RWPE1 (cell line): Measurements from ENCODE around the gene PHLDB3.
A peak's percentile ranks its signal among the peaks of the same experiment; 100 is the strongest.

Experiments used
- CTCF ChIA-PET: fragments of 350-600 bp; sonication (Branson Sonifier 250); formaldehyde crosslinking; extraction: SDS; loops from one replicate; lab custom pipeline; 2021; lab: Yijun Ruan, JAX
- POLR2A ChIA-PET: fragments of 400-600 bp; formaldehyde crosslinking; extraction: SDS; loops from one replicate; lab custom pipeline; 2020; ENCODE audit warnings: antibody characterized with exemption; ENCODE audit not compliant: low non-redundant PET; lab: Yijun Ruan, JAX
- DNase-seq: peaks from one replicate; pipeline ENCODE4 v3.0.0; 2012; ENCODE audit warnings: low spot score
- H3K27ac ChIP-seq: fragments of 450-650 bp; 2 replicates; pipeline ENCODE4 v1.5.1; 2017
- CTCF ChIP-seq: fragments of 450-650 bp; conservative IDR thresholded peaks from 2 replicates; pipeline ENCODE4 v1.5.1; 2017; ENCODE audit warnings: low read depth, mild to moderate bottlenecking

The PHLDB3 gene

DNA sequence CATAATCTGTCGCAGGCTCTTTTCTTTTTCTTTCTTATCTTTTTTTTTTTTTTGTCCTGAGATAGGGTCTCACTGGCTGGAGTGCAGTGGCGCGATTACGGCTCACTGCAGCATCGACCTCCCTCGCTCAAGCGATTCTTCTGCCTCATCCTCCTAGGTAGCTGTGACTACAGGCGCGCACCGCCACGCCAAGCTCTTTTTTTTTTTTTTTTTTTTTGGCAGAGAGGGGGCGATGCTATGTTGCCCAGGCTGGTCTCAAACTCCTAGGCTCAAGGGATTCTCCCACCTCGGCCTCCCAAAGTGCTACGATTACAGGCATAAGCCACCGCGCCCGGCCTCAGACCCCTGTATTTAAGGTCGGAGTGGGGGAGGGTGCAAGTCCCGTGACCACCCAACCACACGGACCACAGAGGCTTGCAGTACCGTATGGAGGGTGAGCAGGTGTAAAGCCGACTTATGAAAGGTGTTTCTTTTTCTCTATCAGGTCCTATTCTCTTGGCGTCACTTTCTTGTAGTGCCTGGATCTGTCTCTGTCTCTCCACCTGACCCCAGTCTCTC lies 2.0 kb downstream of the PHLDB3 start:
- POLR2A ChIA-PET, result no interaction called here
- no peak overlapping the region for H3K27ac ChIP-seq
- CTCF ChIA-PET, result interaction anchor here (0.6 to 2.9 kb wide), 2 partner anchors 17 to 19 kb away, joined by 3 to 9 read pairs; no protein-coding TSS in a partner anchor
- no peak for TF ChIP-seq CTCF
- no peak for DNase-seq

GRCh38 chr19:43501661-43502418 lies 2.7 kb downstream of the PHLDB3 start:
- POLR2A ChIA-PET, result no interaction called here

DNA sequence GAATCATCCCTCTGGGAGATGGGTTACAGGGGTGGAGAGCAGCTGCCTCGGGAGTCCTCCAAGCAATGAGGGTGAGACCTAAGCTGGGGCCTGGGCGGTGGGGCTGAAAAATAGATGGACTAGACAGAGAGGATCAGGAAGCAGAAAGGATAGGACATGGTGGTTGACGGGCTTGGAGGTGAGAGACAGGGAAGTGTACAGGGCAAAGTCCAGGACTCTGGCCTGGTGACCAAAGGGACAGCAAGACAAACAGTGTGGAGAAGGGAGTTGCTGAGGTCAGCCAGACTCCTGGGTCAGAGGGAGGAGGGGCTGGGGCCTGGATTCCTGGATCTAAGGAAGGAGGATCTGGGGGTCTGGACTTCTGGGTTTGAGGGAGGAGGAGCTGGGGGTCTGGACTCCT lies 5.5 kb downstream of the PHLDB3 start:
- ChIA-PET CTCF (no interaction called here), POLR2A (no interaction called here)
- no peak for DNase-seq
- TF ChIP-seq CTCF, result no peak
- H3K27ac ChIP-seq, result peak overlapping the region; percentile 3; the same call in 1 of the 2 replicates

More at GRCh38 chr19:43501661-43502418, 2.7 kb downstream of the PHLDB3 start:
- DNase-seq, result no peak
- CTCF ChIA-PET, result interaction anchor here (0.6 kb wide), 1 partner anchor 19 kb away, joined by 3 read pairs; no protein-coding TSS in a partner anchor
- TF ChIP-seq CTCF, result no peak
- no peak overlapping the region for H3K27ac ChIP-seq

DNA sequence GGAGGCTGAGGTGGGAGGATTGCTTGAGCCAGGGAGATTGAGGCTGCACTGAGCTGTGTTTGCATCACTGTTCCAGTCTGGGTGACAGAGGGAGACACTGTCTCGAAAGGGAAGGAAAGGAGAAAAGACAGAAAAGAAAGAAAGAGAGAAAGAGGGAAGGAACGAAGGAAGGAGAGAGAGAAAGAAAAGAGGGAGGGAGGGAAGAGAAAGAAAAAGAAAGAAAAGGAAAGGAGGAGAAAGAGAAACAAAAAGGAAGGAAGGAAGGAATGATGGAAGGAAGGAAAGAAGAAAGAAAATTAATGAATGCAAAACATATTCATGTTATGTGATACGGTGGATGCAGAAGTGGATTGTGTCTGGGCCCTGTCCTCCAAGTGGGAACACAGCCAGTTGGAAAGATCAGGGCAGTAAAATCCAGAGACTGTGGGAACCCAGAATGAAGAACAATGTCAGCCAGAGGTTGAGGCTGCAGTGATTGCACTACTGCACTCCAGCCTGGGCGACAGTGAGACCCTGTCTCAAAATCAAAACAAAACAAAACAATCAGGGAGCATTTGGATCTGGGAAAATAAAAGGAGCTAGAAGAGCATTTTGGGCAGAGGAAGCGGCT lies 6.2 kb downstream of the PHLDB3 start:
- TF ChIP-seq CTCF, result no peak
- peak overlapping the region; percentile 3; the same call in 1 of the 2 replicates for H3K27ac ChIP-seq
- DNase-seq, result no peak
- POLR2A ChIA-PET, result no interaction called here
- CTCF ChIA-PET, result interaction anchor here (0.6 kb wide), 1 partner anchor 51 kb away, joined by 3 read pairs; no protein-coding TSS in a partner anchor

- ChIA-PET POLR2A (no interaction called here), CTCF (no interaction called here)
- no peak for DNase-seq
- no peak for TF ChIP-seq CTCF
- H3K27ac ChIP-seq, result no peak overlapping the region
Measured at GRCh38 chr19:43496960-43497359, 7.6 kb downstream of the PHLDB3 start.

- CTCF ChIA-PET, result interaction anchor here (1.2 kb wide), 1 partner anchor 48 kb away, joined by 9 read pairs; no protein-coding TSS in a partner anchor
- no peak for TF ChIP-seq CTCF
- no peak for DNase-seq
- POLR2A ChIA-PET, result no interaction called here
- peak overlapping the region; percentile 21; the same call in 1 of the 2 replicates for H3K27ac ChIP-seq
Measured at GRCh38 chr19:43495082-43495481, 9.5 kb downstream of the PHLDB3 start.
